ENCODE data around the gene CEP20.

CEP20 gene

GRCh38 chr16:15827709-15828343, 60.6 kb downstream of the CEP20 start:
- no peak for DNase-seq

DNA sequence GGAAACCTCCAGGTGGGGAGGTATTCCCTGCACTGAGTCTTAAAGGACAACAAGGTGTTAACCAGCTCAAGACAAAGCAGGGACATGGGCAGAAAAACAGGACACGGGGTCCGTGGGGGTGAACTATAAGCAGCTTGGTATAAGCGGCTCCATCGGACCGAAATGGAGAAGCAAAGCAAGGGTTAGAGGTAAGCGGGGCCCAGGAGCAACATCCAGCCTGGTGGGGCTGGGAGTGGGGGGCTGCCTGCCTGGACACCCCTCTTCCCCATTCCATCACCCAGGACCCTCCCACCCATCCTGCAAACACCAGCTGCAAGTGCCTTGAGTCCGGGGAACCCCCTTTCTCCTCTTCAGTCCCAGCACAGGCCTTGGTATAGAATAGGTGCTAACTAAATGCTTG, 61.1 kb downstream of the CEP20 start:
- no peak for DNase-seq

GRCh38 chr16:15825750-15826305, 62.6 kb downstream of the CEP20 start:
- DNase-seq = no peak

GRCh38 chr16:15822957-15823356, 65.4 kb downstream of the CEP20 start:
- no peak for DNase-seq

- no peak for DNase-seq
Measured at GRCh38 chr16:15820837-15821236, 67.6 kb downstream of the CEP20 start.

GRCh38 chr16:15819046-15819445, 69.4 kb downstream of the CEP20 start:
- no peak for DNase-seq

DNA sequence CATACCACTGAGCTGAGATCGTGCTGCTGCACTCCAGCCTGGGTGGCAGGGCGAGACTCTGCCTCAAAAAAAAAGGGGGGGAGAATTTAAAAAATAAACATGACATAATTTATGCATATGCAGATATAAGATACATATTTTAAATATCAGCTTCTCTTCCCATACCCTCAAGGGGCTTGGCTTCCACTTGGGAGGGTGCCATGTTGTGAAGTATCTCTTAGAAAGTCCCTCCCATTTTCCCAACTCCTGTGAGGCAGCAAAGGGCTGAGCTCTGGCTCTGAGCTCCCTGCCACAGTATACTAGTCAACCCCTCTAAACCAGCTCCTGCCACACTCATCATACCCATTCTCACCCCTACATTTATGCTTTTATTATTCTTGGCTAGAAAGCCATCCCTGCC, 71.0 kb downstream of the CEP20 start:
- DNase-seq = no peak

GRCh38 chr16:15816228-15816627, 72.2 kb downstream of the CEP20 start:
- no peak for DNase-seq

All from NCI-H187 treated with DMSO at 0.1 percent for 48 hours (cell line).